ENCODE data around the gene DOCK4. TPM values are rescaled to one million over a fixed set of nuclear protein-coding genes. Genes with fewer than 3 reads are reported as not detected.

The DOCK4 gene
- total and polyA plus RNA-seq, 2 of the 8 experiments (the other 6 are each of a cell fraction or from before 2014, with no cell fraction given): 5.1 to 23.6 TPM

GRCh38 chr7:111744501-111745155 lies 461.6 kb downstream of the DOCK4 start (continued):
- no peak for TF ChIP-seq KDM5A (IDR thresholded peaks at IDR 0.05; ENCODE audit: low read length)

Data from H1 (cell line).